NCI-H2081 treated with DMSO at 0.1 percent for 48 hours (cell line): ENCODE data around the gene AK8.

ENCODE experiments used
- DNase-seq: peaks from one replicate; lab custom pipeline; 2025; lab: John Stamatoyannopoulos, UW

Gene AK8

GRCh38 chr9:132770770-132771310 is 107.2 kb downstream of the AK8 start:
- DNase-seq = no peak

- DNase-seq = no peak
Observed at GRCh38 chr9:132769906-132770769, 107.9 kb downstream of the AK8 start.

- peak; percentile 27 for DNase-seq
Observed at GRCh38 chr9:132768932-132769905, 108.9 kb downstream of the AK8 start.

- no peak for DNase-seq
Observed at GRCh38 chr9:132763574-132763973, 114.5 kb downstream of the AK8 start.

- DNase-seq = no peak
Observed at GRCh38 chr9:132762896-132763295, 115.2 kb downstream of the AK8 start.

GRCh38 chr9:132761602-132762001 is 116.5 kb downstream of the AK8 start:
- no peak for DNase-seq

- DNase-seq = no peak
Observed at GRCh38 chr9:132760057-132760456, 118.0 kb downstream of the AK8 start.

- DNase-seq = no peak
Observed at GRCh38 chr9:132757016-132757415, 121.1 kb downstream of the AK8 start.

GRCh38 chr9:132756214-132756845 is 121.8 kb downstream of the AK8 start:
- no peak for DNase-seq

GRCh38 chr9:132755096-132755495 is 123.0 kb downstream of the AK8 start:
- DNase-seq = no peak

- DNase-seq = no peak
Observed at GRCh38 chr9:132754236-132754635, 123.8 kb downstream of the AK8 start.

GRCh38 chr9:132753593-132753880 is 124.5 kb downstream of the AK8 start:
- DNase-seq = no peak

- no peak for DNase-seq
Observed at GRCh38 chr9:132752877-132753592, 125.0 kb downstream of the AK8 start.

- no peak for DNase-seq
Observed at GRCh38 chr9:132750668-132751067, 127.4 kb downstream of the AK8 start.

- DNase-seq = no peak
Observed at GRCh38 chr9:132749306-132749705, 128.8 kb downstream of the AK8 start.

GRCh38 chr9:132748450-132748849 is 129.6 kb downstream of the AK8 start:
- no peak for DNase-seq

GRCh38 chr9:132745756-132746709 is 132.1 kb downstream of the AK8 start:
- DNase-seq = no peak

GRCh38 chr9:132744881-132745755 is 133.0 kb downstream of the AK8 start:
- no peak for DNase-seq

GRCh38 chr9:132743931-132744479 is 134.1 kb downstream of the AK8 start:
- DNase-seq = no peak
